SK-N-SH (cell line): ENCODE results near the gene FMNL1.

Experiments
- CHD2 ChIP-seq: fragments of 150-350 bp; IDR thresholded peaks from 2 replicates; pipeline ENCODE4 v1.6.1; 2018; ENCODE audit warnings: low read length; ENCODE audit not compliant: partially characterized antibody
- CTCF ChIP-seq: fragments of 200-600 bp; sonication (generic); IDR thresholded peaks from 2 replicates; pipeline ENCODE4 v1.6.1; 2017; ENCODE audit warnings: antibody characterized with exemption, mild to moderate bottlenecking, moderate library complexity
- ELF1 ChIP-seq: IDR thresholded peaks from 2 replicates; pipeline ENCODE4 v1.4.0; 2012
- FOXJ3 ChIP-seq: sonication (generic); formaldehyde crosslinking; IDR thresholded peaks from 2 replicates; pipeline ENCODE4 v1.5.1; 2020; ENCODE audit warnings: mild to moderate bottlenecking, missing genetic modification reagents
- IRF3 ChIP-seq: fragments of 150-350 bp; IDR thresholded peaks from 2 replicates; pipeline ENCODE4 v1.6.1; 2016; ENCODE audit warnings: mild to moderate bottlenecking, low read depth, low read length
- POLR2AphosphoS5 ChIP-seq: IDR thresholded peaks from 2 replicates; pipeline ENCODE4 v1.6.1; 2012; ENCODE audit warnings: low read depth, low read length
- RAD21 ChIP-seq: IDR thresholded peaks from 2 replicates; pipeline ENCODE4 v1.6.1; 2012; ENCODE audit warnings: mild to moderate bottlenecking, low read length
- RFX5 ChIP-seq: IDR thresholded peaks from 2 replicates; pipeline ENCODE4 v1.6.1; 2012; ENCODE audit warnings: mild to moderate bottlenecking, improper control_type of control experiment, low read length
- TCF12 ChIP-seq: IDR thresholded peaks from 2 replicates; pipeline ENCODE4 v1.4.0; 2012
- ZBTB33 ChIP-seq: IDR thresholded peaks from 2 replicates; pipeline ENCODE4 v1.4.0; 2012; ENCODE audit warnings: low read depth, borderline replicate concordance

- no peak for TF ChIP-seq CTCF
- TF ChIP-seq FOXJ3 (CRISPR knock-in tag) = no peak
- TF ChIP-seq ELF1 = no peak
- TF ChIP-seq POLR2AphosphoS5 = no peak
- TF ChIP-seq RFX5 = no peak
- no peak for TF ChIP-seq IRF3
- no peak for TF ChIP-seq TCF12
- TF ChIP-seq CHD2 = no peak
- no peak for TF ChIP-seq ZBTB33
- TF ChIP-seq RAD21 = no peak
Measured at GRCh38 chr17:45238155-45238774, 16.6 kb downstream of the FMNL1 start.
